NCI-H345 treated with DMSO at 0.1 percent for 48 hours (cell line): ENCODE data around the gene PRCP.
"Not testable (repeated sequence)": the region's sequence is repeated elsewhere in the genome, so short reads cannot be mapped to it uniquely, and the experiment has no call there.

Experiments used
- DNase-seq: peaks from one replicate; lab custom pipeline; 2025; ENCODE audit not compliant: unreplicated experiment; lab: John Stamatoyannopoulos, UW

PRCP gene

DNA sequence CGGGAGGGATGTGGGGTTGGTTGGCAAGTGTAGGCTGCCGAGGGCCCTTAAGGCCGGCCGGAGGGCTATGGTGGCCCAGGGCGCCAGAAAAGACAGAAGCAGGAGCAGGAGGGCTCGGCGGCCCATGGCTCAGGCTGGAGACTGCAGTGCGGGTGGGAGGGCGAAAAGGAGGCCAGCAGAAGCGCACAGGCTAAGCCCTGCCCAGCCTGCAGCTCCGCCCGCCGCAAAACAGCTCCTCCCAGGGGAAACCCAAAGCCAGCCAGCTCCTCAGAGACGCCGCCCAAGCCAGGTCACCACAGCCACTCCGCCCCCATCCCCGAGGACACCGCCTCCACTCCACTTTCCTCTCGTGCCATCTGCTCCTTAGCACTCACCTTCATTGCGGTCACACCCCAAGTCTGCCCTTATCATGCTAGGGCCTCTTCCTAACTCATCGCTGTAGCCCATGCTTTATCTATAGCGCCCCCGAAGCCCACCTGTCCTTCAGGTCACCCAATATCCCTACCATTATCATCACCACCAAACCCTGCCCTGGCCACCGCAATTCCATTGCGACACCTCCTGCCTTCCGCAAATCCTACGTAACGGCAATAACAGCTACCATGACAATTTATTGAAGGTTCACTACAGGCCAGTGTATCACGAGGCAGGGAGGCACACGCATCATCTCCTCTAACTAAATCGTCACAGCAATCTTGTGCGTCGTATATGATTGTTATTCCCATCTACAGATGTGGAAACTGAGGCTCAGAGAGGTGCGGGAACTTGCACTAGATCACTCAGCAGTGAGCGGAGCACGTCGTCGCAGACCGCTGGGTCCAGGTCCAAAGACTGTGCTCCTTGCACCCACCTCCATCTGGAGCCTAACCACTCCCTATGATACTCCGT lies at the start of gene PRCP:
Gene PRCP, minus strand, starts transcription at position 154 of the 888 bp plus-strand sequence. Its CDS starts 28 bp downstream, at position 126.
- peak; percentile 87 for DNase-seq

DNA sequence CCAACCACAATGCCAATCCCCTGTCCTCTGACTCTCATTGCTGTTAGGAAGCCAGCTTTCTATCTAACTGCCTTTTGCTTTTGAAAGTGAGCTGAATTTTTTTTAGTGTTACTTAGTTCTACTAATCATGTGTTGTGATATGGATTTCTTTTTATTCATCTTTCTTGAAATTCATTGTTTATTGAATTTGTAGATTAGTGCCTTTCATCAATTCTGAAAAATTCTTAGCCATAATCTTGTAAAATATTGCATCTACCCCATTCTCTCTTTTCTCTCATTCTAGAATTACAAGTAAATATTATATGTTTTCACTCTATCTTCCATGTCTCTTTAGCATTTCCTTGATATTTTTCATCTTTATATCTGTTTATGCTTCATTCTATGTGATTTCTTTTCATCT lies 49.1 kb upstream of the PRCP start:
- DNase-seq, result no peak

GRCh38 chr11:82945682-82946081 lies 45.5 kb upstream of the PRCP start:
- DNase-seq, result no peak

GRCh38 chr11:82945041-82945440 lies 44.8 kb upstream of the PRCP start:
- not testable (repeated sequence) for DNase-seq

DNA sequence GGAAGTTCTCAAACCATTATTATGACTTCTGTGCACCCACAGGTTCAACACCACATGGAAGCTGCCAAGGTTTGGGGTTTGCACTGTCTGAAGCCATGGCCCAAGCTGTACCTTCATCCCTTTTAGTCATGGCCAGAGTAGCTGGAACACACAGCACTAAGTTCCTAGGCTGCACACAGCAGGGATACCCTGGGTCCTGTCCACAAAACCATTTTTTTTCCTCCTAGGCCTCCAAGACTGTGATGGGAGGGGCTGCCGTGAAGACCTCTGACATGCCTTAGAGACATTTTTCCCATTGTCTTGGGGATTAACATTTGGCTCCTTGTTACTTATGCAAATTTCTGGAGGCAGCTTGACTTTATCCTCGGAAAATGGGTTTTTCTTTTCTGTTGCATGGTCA lies 44.0 kb upstream of the PRCP start:
- DNase-seq, result no peak

DNA sequence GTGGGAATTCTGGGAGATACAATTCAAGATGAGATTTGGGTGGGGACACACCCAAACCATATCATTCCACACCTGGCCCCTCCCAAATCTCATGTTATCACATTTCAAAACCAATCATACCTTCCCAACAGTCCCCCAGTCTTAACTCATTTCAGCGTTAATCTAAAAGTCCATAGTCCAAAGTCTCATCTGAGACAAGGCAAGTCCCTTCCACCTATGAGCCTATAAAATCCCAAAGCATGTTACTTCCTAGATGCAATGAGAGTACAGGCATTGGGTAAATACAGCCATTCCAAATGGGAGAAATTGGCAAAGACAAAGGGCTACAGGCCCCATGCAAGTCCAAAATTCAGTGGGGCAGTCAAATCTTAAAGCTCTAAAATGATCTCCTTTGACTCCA lies 43.2 kb upstream of the PRCP start:
- not testable (repeated sequence) for DNase-seq

- no peak for DNase-seq
These were observed 42.1 kb upstream of the PRCP start for GRCh38 chr11:82942376-82942775.

DNA sequence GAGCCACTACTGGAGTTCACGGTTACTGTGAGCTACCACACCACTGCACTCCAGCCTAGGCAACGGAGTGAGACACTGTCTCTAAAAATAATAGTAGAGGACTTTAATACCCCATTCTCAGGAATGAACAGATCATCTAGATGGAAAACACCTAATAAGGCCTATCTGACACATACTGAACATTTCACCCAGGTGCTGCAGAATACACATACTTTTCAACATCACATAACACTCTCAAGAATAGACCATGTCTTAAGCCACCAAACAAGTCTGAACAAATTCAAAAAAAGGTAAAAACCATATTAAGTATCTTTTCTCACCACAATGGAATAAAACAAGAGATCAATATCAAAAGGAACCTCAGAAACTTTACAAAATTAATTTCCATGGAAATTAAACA lies 39.2 kb upstream of the PRCP start:
- no peak for DNase-seq

DNA sequence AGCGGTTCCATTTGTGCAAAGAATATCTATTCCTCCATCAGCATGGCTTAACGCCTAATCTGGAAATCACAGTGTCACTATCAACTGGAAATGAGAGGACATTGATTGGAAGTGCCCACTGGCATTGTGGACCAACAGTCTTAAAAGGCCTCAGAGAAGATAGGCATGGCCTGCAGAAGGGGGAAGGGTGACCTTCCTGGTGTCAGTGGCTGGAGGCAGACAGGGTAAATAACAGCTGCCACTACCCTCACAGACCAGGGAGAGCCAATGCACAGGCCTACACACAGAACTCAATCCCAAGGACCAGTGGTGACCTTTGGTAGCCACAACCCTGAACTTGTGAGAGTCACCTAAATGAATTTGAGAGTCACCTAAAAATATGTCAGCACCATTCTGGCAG lies 37.3 kb upstream of the PRCP start:
- no peak for DNase-seq

- no peak for DNase-seq
These were observed 36.0 kb upstream of the PRCP start for GRCh38 chr11:82936261-82936660.

GRCh38 chr11:82932564-82932963 lies 32.3 kb upstream of the PRCP start:
- no peak for DNase-seq

- DNase-seq, result no peak
These were observed 30.5 kb upstream of the PRCP start for GRCh38 chr11:82930734-82931133.

- DNase-seq, result no peak
These were observed 30.0 kb upstream of the PRCP start for GRCh38 chr11:82930229-82930628.

DNA sequence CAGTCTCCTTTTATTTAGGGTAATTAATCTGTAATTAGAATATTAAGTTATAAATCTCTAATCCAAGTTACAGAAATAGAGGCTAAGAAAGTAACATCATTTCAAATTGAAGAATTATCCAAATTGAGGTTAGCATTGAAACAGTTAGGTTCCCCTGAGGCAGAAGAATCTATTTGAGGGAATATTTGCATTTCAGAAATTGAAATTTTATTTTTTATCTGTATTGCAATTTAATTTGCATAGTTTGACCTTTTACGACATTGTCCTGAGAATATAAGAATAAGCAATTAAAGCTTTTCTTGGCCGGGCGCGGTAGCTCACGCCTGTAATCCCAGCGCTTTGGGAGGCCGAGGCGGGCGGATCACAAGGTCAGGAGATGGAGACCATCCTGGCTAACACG lies 28.9 kb upstream of the PRCP start:
- no peak for DNase-seq

GRCh38 chr11:82927264-82927880 lies 27.1 kb upstream of the PRCP start:
- DNase-seq, result peak; percentile 65

DNA sequence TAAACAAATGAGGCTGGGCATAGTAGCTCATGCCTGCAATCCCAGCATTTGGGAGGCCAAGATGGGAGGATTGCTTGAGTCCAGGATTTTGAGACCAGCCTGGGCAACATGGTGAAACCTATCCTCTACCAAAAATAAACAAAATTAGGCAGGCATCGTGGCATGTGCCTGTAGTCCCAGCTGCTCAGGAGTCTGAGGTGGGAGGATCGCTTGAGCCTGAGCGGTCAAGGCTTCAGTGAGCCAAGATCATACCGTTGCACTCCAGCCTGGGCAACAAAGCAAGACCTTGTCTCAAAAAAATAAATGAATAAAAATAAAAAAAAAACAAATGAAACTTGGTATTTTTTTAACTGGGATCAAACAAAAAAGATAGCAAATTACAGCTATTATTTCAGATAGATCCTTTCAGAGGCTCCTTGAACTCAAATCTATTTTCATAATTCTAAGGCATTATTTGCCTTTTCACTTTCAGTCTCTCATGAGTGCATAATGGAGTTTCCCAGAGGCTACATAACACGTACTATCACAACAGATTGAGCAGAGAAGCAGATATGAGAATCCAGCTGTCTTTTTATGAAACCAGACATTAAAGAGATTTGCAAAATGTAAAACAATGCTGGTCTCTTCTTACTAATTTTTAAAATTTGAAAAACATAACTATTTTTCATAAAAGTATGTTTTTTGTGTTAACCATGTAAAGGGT lies 24.4 kb upstream of the PRCP start:
- DNase-seq, result no peak

- DNase-seq, result not testable (repeated sequence)
These were observed 22.4 kb upstream of the PRCP start for GRCh38 chr11:82922396-82923173.

DNA sequence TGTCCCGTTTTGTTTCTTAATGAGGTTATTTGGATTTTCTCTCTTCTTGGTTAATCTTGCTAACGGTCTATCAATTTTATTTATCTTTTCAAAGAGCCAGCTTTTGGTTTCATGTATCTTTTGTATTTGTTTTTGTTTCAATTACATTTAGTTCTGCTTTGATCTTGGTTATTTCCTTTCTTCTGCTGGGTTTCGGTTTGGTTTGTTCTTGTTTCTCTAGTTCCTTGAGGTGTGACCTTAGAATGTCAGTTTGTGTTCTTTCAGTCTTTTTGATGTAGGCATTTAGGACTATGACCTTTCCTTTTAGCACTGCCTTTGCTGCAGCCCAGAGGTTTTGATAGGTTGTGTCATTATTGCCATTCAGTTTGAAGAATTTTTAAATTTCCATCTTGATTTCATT lies 20.0 kb upstream of the PRCP start:
- not testable (repeated sequence) for DNase-seq

DNA sequence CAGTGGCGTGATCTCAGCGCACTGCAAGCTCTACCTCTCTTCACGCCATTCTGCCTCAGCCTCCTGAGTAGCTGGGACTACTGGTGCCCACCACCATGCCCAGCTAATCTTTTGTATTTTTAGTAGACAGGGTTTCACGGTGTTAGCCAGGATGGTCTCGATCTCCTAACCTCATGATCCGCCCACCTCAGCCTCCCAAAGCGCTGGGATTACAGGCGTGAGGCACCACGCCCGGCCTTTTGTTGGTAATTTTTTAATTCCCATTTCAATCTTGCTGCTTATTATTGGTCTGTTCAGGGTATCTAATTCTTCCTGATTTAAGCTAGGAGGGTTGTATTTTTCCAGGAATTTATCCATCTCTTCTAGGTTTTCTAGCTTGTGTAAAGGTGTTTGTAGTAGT lies 19.6 kb upstream of the PRCP start:
- DNase-seq, result not testable (repeated sequence)

GRCh38 chr11:82909015-82909640 lies 8.9 kb upstream of the PRCP start:
- no peak for DNase-seq

DNA sequence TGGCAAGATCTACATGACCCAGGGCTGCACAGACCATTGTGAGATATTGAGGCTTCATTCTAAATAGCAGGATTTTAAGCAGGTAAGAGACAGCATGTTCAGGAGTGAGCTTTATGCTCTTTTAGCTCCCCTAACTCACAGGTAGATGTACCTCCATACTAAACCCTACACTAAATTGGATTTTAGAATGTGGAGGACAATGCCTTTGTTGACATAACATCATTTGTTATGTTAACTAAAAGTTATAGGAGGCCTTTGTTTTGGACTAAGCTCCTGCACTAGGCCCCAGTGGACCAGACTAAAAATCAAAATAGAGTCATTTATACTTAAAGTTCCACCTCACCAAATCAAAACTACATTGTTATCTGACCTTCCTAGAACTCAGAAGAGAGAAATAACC lies 8.1 kb upstream of the PRCP start:
- no peak for DNase-seq
